NCI-H526 (cell line): ENCODE measurements around the gene COMMD4.
"Not testable (repeated sequence)": the region's sequence is repeated elsewhere in the genome, so short reads cannot be mapped to it uniquely, and the experiment has no call there.

ENCODE experiments used
- DNase-seq, 2 experiments: peaks; one replicate each; lab custom pipeline; 2025; lab: John Stamatoyannopoulos, UW

The COMMD4 gene

GRCh38 chr15:75335705-75336355, at the start of gene COMMD4:
Gene COMMD4, plus strand, starts transcription at chr15:75336063. Its CDS starts 27 bp downstream, at chr15:75336090.
- peak; percentile 89 to 97 for DNase-seq

GRCh38 chr15:75293660-75294059, 42.2 kb upstream of the COMMD4 start:
- not testable (repeated sequence) for DNase-seq

- DNase-seq: not testable (repeated sequence)
Observed at GRCh38 chr15:75298541-75299310, 37.1 kb upstream of the COMMD4 start.

- not testable (repeated sequence) for DNase-seq
Observed at GRCh38 chr15:75299311-75299688, 36.6 kb upstream of the COMMD4 start.

- DNase-seq: not testable (repeated sequence)
Observed at GRCh38 chr15:75300026-75300425, 35.8 kb upstream of the COMMD4 start.

- no peak for DNase-seq
Observed at GRCh38 chr15:75302318-75302717, 33.5 kb upstream of the COMMD4 start.

GRCh38 chr15:75302753-75303152, 33.1 kb upstream of the COMMD4 start:
- DNase-seq: not testable (repeated sequence)

GRCh38 chr15:75306188-75306587, 29.7 kb upstream of the COMMD4 start:
- no peak for DNase-seq

GRCh38 chr15:75307778-75308390, 28.0 kb upstream of the COMMD4 start:
- DNase-seq: peak; percentile 41 to 91

- DNase-seq: no peak
Observed at GRCh38 chr15:75309711-75310110, 26.2 kb upstream of the COMMD4 start.

- not testable (repeated sequence) for DNase-seq
Observed at GRCh38 chr15:75312548-75312947, 23.3 kb upstream of the COMMD4 start.

- DNase-seq: no peak
Observed at GRCh38 chr15:75313116-75313845, 22.6 kb upstream of the COMMD4 start.

- no peak for DNase-seq
Observed at GRCh38 chr15:75314552-75315290, 21.1 kb upstream of the COMMD4 start.

GRCh38 chr15:75319231-75319897, 16.5 kb upstream of the COMMD4 start:
- not testable (repeated sequence) for DNase-seq

- no peak for DNase-seq
Observed at GRCh38 chr15:75321711-75322110, 14.2 kb upstream of the COMMD4 start.

- DNase-seq: no peak
Observed at GRCh38 chr15:75325922-75326321, 9.9 kb upstream of the COMMD4 start.

GRCh38 chr15:75327005-75327404, 8.9 kb upstream of the COMMD4 start:
- no peak for DNase-seq

- no peak for DNase-seq
Observed at GRCh38 chr15:75327491-75327890, 8.4 kb upstream of the COMMD4 start.

- no peak for DNase-seq
Observed at GRCh38 chr15:75328493-75329314, 7.2 kb upstream of the COMMD4 start.

- DNase-seq: no peak
Observed at GRCh38 chr15:75329571-75329970, 6.3 kb upstream of the COMMD4 start.
